ENCODE results near the gene GNAZ.

GNAZ gene

GRCh38 chr22:23153994-23154393 is 83.7 kb downstream of the GNAZ start:
- H3K4me3 ChIP-seq (ENCODE audit: low read depth, low read length) = no peak overlapping the region
- TF ChIP-seq CTCF (IDR thresholded peaks at IDR 0.05; ENCODE audit: insufficient read depth, low read depth, low read length, missing control alignments) = no peak
- no peak for DNase-seq (ENCODE audit: low read depth)

GRCh38 chr22:23154461-23154860 is 84.1 kb downstream of the GNAZ start:
- DNase-seq (ENCODE audit: low read depth) = no peak
- no peak overlapping the region for H3K4me3 ChIP-seq (ENCODE audit: low read depth, low read length)
- TF ChIP-seq CTCF (IDR thresholded peaks at IDR 0.05; ENCODE audit: insufficient read depth, low read depth, low read length, missing control alignments) = no peak

GRCh38 chr22:23155143-23155542 is 84.8 kb downstream of the GNAZ start:
- no peak for DNase-seq (ENCODE audit: low read depth)
- H3K4me3 ChIP-seq (ENCODE audit: low read depth, low read length) = no peak overlapping the region
- TF ChIP-seq CTCF (IDR thresholded peaks at IDR 0.05; ENCODE audit: insufficient read depth, low read depth, low read length, missing control alignments) = no peak

- no peak for TF ChIP-seq CTCF (IDR thresholded peaks at IDR 0.05; ENCODE audit: insufficient read depth, low read depth, low read length, missing control alignments)
- no peak for DNase-seq (ENCODE audit: low read depth)
- H3K4me3 ChIP-seq (ENCODE audit: low read depth, low read length) = no peak overlapping the region
Measured at GRCh38 chr22:23155831-23156230, 85.5 kb downstream of the GNAZ start.

- no peak for TF ChIP-seq CTCF (IDR thresholded peaks at IDR 0.05; ENCODE audit: insufficient read depth, low read depth, low read length, missing control alignments)
- no peak for DNase-seq (ENCODE audit: low read depth)
- H3K4me3 ChIP-seq (ENCODE audit: low read depth, low read length) = no peak overlapping the region
Measured at GRCh38 chr22:23156286-23156685, 86.0 kb downstream of the GNAZ start.

GRCh38 chr22:23157560-23158515 is 87.5 kb downstream of the GNAZ start:
- TF ChIP-seq CTCF (IDR thresholded peaks at IDR 0.05; ENCODE audit: insufficient read depth, low read depth, low read length, missing control alignments) = no peak
- no peak overlapping the region for H3K4me3 ChIP-seq (ENCODE audit: low read depth, low read length)
- DNase-seq (ENCODE audit: low read depth) = no peak

Measured in GM12865 (cell line).